ENCODE data around the gene RPS3A. TPM values are rescaled to one million over a fixed set of nuclear protein-coding genes. Genes with fewer than 3 reads are reported as not detected.

Gene RPS3A
- total and polyA plus RNA-seq, 2 of the 13 experiments (the other 11 are each of a cell fraction or from before 2014, with no cell fraction given): 3,332 to 3,626 TPM

Small RNAs within 50 kb of the gene (small RNA-seq; reads per million reads assigned to genes)
- gene SNORD73A (ENCODE audit: insufficient read depth in 2 of 3, insufficient read length in 3 of 3, low read depth in 2 of 3, low replicate concordance in 1 of 3): 0 reads per million in 3 experiments
- gene SNORD73B (ENCODE audit: insufficient read depth in 2 of 3, insufficient read length in 3 of 3, low read depth in 2 of 3, low replicate concordance in 1 of 3): 0 to 4.0 (median 0.33) reads per million in 3 experiments

Other genes with a start within 250 kb of the RPS3A start
- gene LRBA, start 84.3 kb upstream of the RPS3A start, total RNA-seq (2016; rRNA removed; fragmentation: Illumina TruSeq; extraction: Trizol): 37.2 and 67.1 TPM in 2 replicates
- gene LRBA, start 84.3 kb upstream of the RPS3A start, polyA plus RNA-seq (2011; rRNA removed): 18.5 and 21.0 TPM in 2 replicates
- gene PRSS48, start 177.5 kb downstream of the RPS3A start, total RNA-seq (2016; rRNA removed; fragmentation: Illumina TruSeq; extraction: Trizol): not detected in 2 replicates
- gene PRSS48, start 177.5 kb downstream of the RPS3A start, polyA plus RNA-seq (2011; rRNA removed): not detected in 2 replicates
- gene SH3D19, start 226.0 kb downstream of the RPS3A start, total RNA-seq (2016; rRNA removed; fragmentation: Illumina TruSeq; extraction: Trizol): 31.2 and 34.4 TPM in 2 replicates
- 36.4 and 38.0 TPM in 2 replicates for gene SH3D19, start 226.0 kb downstream of the RPS3A start, polyA plus RNA-seq (2011; rRNA removed)